Fibroblast of lung (primary cell): ENCODE results near the gene ANKFY1.

Source experiments
- CTCF ChIP-seq, 2 donors: IDR thresholded peaks in 1 of 2; conservative IDR thresholded peaks in 1 of 2; 1 replicate in 1 of 2; 2 replicates in 1 of 2; pipeline ENCODE4 v1.5.1; 2011 to 2012; ENCODE audit warnings: low read length in 2 of 2, control low read depth in 1 of 2, inconsistent platforms in 1 of 2, low read depth in 1 of 2, mild to moderate bottlenecking in 1 of 2
- EZH2 ChIP-seq: IDR thresholded peaks from 2 replicates; pipeline ENCODE4 v1.5.1; 2012; ENCODE audit warnings: low read length, control low read depth, mild to moderate bottlenecking; ENCODE audit errors: missing control alignments

- TF ChIP-seq CTCF (conservative IDR thresholded peaks at IDR 0.05 in 1 of 2, IDR thresholded peaks at IDR 0.05 in 1 of 2; ENCODE audit: low read depth in 1 of 2, low read length in 2 of 2) = no peak
- TF ChIP-seq EZH2 = no peak
Measured at GRCh38 chr17:4248504-4249277, 15.1 kb downstream of the ANKFY1 start.
